ENCODE measurements around the gene C1orf50. TPM values are rescaled to one million over a fixed set of nuclear protein-coding genes. Genes with fewer than 3 reads are reported as not detected.

C1orf50 gene
- total RNA-seq, 1 experiment from 2014 or later = 7.7 TPM

DNA sequence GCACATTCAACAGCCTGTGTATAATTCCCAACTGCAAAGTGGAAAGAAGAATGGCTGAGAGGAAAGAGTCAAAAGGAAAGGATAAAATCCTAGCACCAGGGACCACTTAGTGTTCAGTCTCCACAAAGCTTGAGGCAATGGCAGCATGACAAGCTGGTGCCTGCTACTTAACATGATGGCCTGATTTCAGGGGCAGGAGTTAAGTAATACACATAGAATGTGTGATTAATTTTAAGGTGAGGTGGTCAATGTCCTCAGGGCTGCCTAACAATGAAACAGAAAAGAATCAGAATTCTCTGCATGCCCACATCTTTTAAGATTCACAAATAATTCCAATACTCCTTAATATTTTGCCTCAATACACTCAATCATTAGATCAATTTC, 9.2 kb upstream of the C1orf50 start:
- Histone ChIP-seq H2AFZ (ENCODE audit: low read length) (no peak overlapping the region), H3K4me1 (ENCODE audit: insufficient read depth, low read length) (no peaks in the 10 kb centered on the region), H2BK5ac (ENCODE audit: insufficient read length, low read length) (no peak overlapping the region), H3K4me2 (ENCODE audit: insufficient read depth, insufficient read length, low read length) (no peak overlapping the region), H4K20me1 (ENCODE audit: control insufficient read depth, insufficient read depth, insufficient read length) (no peaks in the 10 kb centered on the region), H3K23me2 (ENCODE audit: insufficient read length, low read depth, low read length, poor library complexity, severe bottlenecking) (no peaks in the 10 kb centered on the region), H2BK15ac (ENCODE audit: low read depth, low read length) (no peak overlapping the region), H3K9ac (ENCODE audit: extremely low read depth, insufficient read length, low read length) (no peak overlapping the region), H2BK12ac (ENCODE audit: insufficient read length, low read depth, low read length) (no peak overlapping the region), H4K5ac (ENCODE audit: insufficient read length, low read depth, low read length) (no peak overlapping the region), H3K27me3 (ENCODE audit: insufficient read depth, low read length) (no peaks in the 10 kb centered on the region), H3K27ac (ENCODE audit: insufficient read length, low read depth, low read length) (no peak overlapping the region), H3T11ph (ENCODE audit: low read length) (no peak overlapping the region), H4K91ac (ENCODE audit: insufficient read length, low read depth, low read length) (no peak overlapping the region), H3K18ac (ENCODE audit: insufficient read length, low read depth, low read length) (no peak overlapping the region), H2AK5ac (ENCODE audit: insufficient read length, low read length) (no peak overlapping the region), H3K56ac (ENCODE audit: insufficient read length, low read depth, low read length) (no peak overlapping the region), H3K79me1 (ENCODE audit: insufficient read depth, low read depth, low read length, poor library complexity, severe bottlenecking) (no peaks in the 10 kb centered on the region), H2BK120ac (ENCODE audit: low read depth, low read length, poor library complexity, severe bottlenecking) (no peak overlapping the region), H3K79me2 (ENCODE audit: insufficient read depth, low read length) (no peaks in the 10 kb centered on the region), H3K23ac (ENCODE audit: insufficient read length, low read depth, low read length) (no peak overlapping the region), H3K9me3 (ENCODE audit: control insufficient read depth, low read depth, low read length) (no peaks in the 10 kb centered on the region), H2BK20ac (ENCODE audit: low read depth, low read length, poor library complexity, severe bottlenecking) (no peak overlapping the region), H3K4ac (ENCODE audit: low read depth, low read length) (no peak overlapping the region), H4K8ac (replicated peaks; ENCODE audit: insufficient read length, low read depth, low read length) (no peak overlapping the region), H3K14ac (ENCODE audit: insufficient read depth, low read length) (no peak overlapping the region)
- Mint-ChIP-seq H3K27ac (no peak overlapping the region; a peak in 1 of 7 replicates), H3K27me3 (ENCODE audit: low read depth) (no peaks in the 10 kb centered on the region), H3K4me1 (peaks cover 0 to 3% of the 10 kb centered on the region in 2 experiments; a peak in 3 of 4 replicates), H3K9me3 (no peaks in the 10 kb centered on the region), H3K36me3 (ENCODE audit: insufficient read depth in 1 of 3, low read depth in 3 of 3) (peaks cover 40 to 76% (median 74%) of the 10 kb centered on the region in 3 experiments), H3K4me3 (no peak overlapping the region)
- no peak for DNase-seq
- TF ChIP-seq, protein P1, sequence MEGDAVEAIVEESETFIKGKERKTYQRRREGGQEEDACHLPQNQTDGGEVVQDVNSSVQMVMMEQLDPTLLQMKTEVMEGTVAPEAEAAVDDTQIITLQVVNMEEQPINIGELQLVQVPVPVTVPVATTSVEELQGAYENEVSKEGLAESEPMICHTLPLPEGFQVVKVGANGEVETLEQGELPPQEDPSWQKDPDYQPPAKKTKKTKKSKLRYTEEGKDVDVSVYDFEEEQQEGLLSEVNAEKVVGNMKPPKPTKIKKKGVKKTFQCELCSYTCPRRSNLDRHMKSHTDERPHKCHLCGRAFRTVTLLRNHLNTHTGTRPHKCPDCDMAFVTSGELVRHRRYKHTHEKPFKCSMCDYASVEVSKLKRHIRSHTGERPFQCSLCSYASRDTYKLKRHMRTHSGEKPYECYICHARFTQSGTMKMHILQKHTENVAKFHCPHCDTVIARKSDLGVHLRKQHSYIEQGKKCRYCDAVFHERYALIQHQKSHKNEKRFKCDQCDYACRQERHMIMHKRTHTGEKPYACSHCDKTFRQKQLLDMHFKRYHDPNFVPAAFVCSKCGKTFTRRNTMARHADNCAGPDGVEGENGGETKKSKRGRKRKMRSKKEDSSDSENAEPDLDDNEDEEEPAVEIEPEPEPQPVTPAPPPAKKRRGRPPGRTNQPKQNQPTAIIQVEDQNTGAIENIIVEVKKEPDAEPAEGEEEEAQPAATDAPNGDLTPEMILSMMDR (conservative IDR thresholded peaks at IDR 0.05) = no peak
